ENCODE results near the gene DNASE1L1.

The DNASE1L1 gene

GRCh38 chrX:154366666-154367055 is 42.4 kb downstream of the DNASE1L1 start:
- no peak for DNase-seq

DNA sequence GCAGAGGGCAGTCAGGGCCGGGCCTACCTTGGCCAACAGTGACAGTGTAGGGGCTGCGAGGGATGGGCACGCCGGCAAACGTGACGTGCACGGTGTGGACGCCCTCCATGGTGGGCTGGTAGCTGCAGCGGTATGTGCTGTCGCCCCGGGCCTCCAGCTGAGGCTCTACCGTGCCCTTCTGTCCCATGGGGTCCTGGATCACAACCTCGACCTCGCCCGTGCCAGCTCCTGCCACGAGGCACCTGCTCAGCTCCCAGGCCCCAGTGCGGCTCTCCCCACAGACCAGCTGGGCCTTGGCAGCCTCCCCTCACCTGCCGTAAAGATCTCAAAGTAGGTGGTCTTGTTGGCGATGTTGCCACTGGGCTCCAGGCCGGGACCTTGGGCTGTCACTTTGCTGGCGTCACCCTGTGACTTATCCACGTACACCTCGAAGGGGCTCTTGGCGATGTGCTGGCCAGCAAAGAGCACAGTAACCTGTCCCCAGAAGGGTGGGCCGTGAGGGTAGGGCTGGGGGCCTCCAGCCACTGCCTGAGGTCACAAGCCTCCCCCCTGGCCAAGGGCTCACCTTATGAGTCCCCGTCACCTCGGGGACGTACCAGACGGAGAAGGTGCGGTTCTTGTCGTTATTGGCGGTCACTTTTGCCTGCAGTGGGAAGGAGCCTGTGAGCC is 42.9 kb downstream of the DNASE1L1 start:
- DNase-seq, result no peak

- no peak for DNase-seq
Observed at GRCh38 chrX:154365052-154365600, 43.9 kb downstream of the DNASE1L1 start.

DNA sequence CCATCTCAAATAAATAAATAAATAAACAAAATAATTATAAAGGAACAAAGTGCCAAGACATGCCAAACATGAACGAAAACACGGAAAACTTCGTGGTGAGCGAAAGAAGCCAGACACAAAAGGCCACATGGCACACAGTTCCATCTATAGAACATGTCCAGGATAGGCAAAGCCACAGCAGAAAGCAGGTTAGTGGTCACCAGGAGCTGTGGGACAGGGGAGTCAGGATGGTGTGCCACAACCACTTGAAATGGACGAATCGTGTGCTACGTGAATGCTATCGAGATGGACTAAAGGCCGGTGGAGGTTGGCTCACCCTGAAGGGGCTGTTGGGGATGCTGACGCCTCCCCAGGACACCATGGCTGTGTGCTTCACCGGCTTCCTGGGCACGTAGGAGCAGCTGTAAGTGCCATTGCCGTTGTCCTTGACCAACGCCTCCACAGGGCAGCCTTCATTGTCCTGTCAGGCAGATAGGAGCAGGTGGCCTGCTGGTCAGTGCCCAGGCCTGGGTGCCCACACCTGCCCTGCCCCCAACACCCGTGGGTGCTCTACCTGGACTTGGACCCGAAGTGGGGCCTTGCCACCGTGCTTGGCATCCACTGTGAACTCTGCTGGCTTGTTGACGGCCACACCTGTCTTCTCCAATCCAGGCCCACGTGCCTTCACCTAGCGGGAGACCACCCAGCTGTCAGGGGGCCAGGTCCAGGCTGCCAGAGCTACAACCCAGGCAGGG is 45.2 kb downstream of the DNASE1L1 start:
- DNase-seq, result no peak

GRCh38 chrX:154362085-154362742 is 46.8 kb downstream of the DNASE1L1 start:
- no peak for DNase-seq

DNA sequence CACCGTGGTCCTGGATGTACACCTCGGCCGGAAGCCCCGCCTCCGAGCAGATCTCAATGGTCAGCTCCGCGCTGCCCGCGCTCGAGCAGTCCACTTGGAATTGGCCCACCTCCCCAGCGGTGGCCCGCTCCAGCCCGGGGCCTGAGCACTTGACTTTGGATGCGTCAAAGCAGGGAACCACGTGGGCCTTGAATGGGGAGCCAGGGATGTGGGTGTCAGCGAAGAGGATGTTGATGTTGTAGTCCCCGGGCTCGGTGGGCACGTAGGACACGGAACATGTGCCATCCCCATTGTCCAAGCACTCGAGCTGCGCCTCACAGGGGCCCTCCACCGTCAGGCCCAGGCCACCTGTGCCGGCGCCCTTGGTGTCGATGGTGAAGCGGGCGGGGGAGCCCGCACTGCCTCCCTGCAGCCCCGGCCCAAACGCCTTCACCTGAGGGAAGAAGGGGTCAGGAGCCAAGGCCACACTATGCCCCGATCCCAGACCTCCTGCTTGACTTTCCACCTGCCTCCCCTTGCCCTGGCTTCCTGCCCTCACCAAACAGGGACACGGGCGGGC is 48.8 kb downstream of the DNASE1L1 start:
- DNase-seq, result no peak

DNA sequence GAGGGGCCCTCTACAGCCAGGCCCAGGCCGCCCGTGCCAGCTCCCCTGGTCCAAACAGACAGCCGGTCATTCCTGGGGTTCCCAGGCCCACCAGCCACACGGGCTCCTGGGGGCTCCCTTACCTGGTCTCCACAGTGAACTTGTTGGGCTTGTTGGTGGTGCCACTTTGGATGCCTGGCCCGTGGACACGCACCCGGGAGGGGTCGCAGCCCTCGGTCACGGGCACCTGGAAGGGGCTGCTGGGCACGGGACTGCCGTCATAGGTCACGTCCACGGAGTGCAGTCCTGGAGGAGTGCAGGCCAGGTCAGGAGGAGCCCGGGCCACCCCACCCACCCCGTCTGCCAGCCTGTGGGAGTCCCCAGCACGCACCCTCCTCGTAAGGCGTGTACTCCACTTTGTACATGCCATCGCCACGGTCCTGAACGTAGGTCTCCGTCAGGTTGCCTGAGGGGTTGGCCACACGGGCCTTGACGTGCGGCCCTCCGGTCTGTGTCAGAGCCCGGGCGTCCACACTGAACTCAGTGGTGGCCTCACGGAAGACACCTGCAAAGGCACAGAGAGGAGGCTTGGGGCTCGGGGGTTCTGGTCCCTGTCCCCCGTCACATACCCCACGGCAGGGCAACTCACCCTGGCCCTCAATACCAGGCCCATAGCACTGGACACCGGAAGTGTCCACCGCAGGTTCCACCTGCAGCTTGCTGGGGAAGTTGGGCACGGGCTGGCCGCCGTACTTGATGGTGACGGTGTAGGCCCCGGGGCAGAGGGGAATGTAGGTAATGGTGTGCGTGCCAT is 49.5 kb downstream of the DNASE1L1 start:
- no peak for DNase-seq

DNA sequence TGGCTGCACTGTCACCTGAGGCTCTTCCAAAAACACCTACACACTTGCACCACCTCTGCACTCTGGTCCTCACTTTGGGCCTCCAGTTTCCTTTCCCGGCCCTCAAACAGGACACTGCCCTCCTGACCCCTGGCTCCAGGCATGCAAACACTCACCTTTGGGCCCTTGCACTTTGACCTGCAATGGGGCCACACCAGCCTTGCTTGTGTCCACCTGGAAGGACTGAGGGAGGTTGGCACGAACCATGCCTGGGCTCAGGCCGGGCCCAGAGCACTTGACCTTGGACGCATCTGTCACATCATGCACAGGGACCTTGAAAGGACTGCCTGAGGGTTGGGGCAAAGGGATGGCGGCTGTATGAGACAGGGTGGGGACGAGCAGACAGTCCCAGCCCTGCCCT is 50.2 kb downstream of the DNASE1L1 start:
- no peak for DNase-seq

- no peak for DNase-seq
Observed at GRCh38 chrX:154358011-154358410, 51.0 kb downstream of the DNASE1L1 start.

GRCh38 chrX:154357205-154357604 is 51.8 kb downstream of the DNASE1L1 start:
- no peak for DNase-seq

DNA sequence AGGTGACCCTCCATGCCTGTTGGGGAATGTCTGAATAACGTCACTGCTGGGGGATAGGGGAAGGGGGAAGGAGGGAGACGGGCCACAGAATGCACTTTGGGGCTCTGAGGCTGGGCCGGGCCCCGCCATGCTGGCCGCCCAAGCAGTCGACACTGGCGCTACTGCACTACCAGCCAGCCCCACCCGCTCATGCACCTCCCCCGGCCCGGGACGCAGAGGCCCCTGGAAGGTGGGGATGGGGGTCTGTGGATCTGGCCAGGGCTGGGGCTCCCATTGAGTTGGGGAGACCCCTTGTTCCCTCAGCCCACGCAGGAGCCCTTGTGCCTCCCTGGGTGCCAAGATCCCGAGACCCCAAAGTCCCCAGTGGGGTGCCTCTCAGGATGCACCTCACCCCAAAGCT is 52.5 kb downstream of the DNASE1L1 start:
- no peak for DNase-seq

DNA sequence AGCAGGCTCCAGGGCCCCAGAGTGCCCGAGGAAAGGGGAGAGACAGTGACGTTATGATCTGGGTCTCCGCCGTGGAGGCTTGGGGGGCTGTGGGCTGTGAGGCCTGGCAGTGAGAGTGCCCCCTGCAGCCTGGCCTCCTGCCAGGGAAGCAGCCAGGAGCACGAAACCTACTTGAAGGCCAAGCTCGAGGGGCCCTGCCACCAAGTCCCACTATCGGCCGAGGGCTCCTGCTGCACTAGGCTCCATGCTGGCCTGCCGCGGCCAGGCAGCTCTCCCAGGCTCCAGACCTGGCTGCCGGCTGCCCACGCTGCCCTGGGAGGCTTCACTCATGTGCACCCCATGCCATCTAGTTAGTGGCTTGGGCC is 53.3 kb downstream of the DNASE1L1 start:
- DNase-seq, result no peak

DNA sequence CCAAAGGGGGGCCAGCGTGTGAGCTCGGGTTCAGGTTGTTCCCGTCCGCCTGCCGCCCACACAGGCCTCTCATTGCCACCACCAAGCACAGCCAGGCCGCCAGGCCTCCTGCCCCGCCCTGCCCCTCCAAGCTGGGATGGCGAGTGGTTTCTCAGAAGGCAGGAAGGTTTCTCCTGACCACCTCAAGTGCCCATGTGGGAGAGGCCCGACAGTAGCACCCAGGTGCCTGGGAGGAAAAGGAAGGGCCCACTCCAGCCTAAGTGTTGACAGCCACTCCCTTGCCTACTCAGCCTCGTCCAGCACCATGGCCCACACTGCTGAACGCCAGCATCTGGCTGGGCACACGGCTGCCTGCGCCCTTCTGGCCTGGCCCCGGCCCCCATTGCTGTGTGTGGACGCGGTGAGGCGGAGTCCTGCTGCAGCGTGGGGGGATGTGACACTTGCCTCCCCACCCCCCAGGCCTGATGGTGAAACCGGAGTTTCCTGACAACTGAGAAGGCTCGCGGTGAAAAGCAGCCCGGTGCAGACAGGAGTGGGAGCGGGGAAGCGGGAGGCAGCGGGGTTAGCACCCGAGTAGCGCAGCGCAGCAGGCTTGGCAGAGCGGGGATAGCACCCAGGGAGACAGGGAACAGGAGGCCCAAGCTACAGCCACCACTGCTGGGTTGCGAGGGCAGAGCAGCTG is 53.8 kb downstream of the DNASE1L1 start:
- no peak for DNase-seq

DNA sequence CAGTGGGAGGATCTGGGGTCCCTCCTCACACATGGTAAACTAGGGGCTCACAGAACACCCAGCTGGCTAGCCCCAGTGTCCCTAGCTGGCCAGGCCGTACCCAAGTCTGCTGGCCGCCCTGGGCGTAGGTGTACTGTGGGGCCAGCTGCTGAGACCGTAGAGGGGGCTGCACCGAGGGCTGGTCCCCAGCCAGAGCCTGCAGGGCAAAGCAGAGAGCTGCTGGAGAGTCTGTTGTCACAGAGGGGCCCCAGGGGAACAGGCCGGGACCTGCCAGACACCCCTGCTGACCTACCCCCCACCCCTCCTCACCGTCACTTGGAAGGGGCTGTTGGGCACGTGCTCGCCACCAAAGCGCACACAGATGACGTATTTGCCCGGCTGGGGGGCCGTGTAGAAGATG is 54.5 kb downstream of the DNASE1L1 start:
- DNase-seq, result no peak

- DNase-seq, result no peak
Observed at GRCh38 chrX:154354013-154354412, 55.0 kb downstream of the DNASE1L1 start.

DNA sequence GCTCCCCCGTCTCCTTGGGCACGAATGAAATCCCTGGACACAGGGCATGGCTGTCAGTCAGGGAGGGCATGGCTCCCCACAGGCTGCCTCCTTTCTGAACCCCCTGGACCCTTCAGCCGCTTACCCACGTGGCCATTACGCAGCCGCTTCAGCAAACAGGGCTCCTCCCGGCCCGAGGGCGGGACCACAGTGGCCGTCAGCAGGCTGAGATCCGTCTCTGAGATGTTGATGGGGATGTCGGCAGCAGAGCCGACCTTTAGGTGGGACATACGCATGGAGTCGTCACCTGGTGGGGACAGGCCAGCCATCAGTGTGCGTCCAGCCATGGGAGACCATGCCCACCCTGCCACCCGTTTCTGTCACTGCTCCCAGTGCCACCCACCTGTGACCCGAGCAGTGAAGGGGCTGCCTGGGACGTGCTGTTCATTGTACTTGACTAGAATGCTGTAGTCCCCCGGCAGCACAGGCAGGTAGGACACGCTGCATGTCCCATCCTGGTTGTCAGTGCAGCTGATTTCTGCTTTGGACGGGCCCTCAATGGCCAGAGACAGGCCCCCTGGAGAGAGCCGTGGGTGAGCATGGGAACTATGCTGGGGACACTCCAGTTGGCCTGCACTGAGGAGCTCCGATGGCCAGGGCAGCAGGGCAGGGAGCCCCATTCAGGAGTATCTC is 55.7 kb downstream of the DNASE1L1 start:
- peak; percentile 0 for DNase-seq

GRCh38 chrX:154352466-154352865 is 56.6 kb downstream of the DNASE1L1 start:
- DNase-seq, result peak; percentile 0

GRCh38 chrX:154352012-154352401 is 57.0 kb downstream of the DNASE1L1 start:
- no peak for DNase-seq

Measured in fibroblast of skin of back (primary cell).